OCI-LY1 (cell line): Measurements from ENCODE around the gene TTC16.

Experiments
- EZH2 ChIP-seq: fragments of 200-600 bp; sonication (generic), shearing (Covaris generic); IDR thresholded peaks from 2 replicates; pipeline ENCODE4 v1.8.0; 2017; ENCODE audit warnings: borderline replicate concordance, mixed run types, mild to moderate bottlenecking, antibody characterized with exemption, low read length, moderate library complexity, mixed read lengths
- TF ChIP-seq, protein P1 (sequence below): fragments of 200-600 bp; sonication (generic), shearing (Covaris generic); IDR thresholded peaks from 2 replicates; pipeline ENCODE4 v1.5.1; 2017; ENCODE audit warnings: mild to moderate bottlenecking, antibody characterized with exemption, low read length, moderate library complexity, mixed read lengths

DNA sequence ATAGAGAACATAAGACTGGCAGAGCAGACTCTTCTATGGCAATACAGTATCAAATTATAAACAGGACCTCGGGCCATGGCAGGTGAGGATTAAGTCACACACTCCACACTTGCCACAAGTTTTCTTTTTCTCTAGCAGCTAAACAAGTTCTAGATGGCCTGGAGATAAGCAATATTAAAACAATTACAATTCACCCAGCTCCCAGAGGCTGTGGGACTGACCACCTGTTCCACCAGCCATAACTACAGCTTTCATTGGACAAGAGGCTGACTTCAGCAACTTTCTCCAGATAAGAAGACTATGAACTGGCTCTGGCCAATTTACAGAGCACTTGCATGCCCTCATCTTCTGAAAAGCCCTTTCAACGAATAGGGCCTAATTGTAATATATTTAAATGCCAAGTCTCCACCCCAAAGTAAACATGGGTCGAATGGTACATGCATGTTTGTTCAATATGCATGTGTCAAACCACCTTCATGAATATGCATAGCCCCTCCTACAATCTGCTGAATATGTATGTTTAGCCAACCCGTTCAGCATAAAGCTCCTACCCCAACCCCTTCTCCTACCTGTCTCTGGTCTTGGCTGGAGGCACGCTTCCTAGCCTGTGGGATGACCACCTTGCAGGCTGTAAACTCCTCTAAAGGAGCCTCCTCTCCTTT, 15.2 kb upstream of the TTC16 start:
- TF ChIP-seq, protein P1, sequence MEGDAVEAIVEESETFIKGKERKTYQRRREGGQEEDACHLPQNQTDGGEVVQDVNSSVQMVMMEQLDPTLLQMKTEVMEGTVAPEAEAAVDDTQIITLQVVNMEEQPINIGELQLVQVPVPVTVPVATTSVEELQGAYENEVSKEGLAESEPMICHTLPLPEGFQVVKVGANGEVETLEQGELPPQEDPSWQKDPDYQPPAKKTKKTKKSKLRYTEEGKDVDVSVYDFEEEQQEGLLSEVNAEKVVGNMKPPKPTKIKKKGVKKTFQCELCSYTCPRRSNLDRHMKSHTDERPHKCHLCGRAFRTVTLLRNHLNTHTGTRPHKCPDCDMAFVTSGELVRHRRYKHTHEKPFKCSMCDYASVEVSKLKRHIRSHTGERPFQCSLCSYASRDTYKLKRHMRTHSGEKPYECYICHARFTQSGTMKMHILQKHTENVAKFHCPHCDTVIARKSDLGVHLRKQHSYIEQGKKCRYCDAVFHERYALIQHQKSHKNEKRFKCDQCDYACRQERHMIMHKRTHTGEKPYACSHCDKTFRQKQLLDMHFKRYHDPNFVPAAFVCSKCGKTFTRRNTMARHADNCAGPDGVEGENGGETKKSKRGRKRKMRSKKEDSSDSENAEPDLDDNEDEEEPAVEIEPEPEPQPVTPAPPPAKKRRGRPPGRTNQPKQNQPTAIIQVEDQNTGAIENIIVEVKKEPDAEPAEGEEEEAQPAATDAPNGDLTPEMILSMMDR: no peak
- no peak for TF ChIP-seq EZH2
